HepG2 (cell line): ENCODE measurements around the gene SRPRB. TPM values are rescaled to one million over a fixed set of nuclear protein-coding genes. Genes with fewer than 3 reads are reported as not detected.
A peak's percentile ranks its signal among the peaks of the same experiment; 100 is the strongest.

Source experiments
- ATAC-seq: fragments of 200-7000 bp; cut with Tn5 transposase; 3 replicates; pipeline ENCODE4 v1.9.1; 2020; ENCODE audit warnings: mild to moderate bottlenecking, moderate library complexity
- BruUV-seq: library from RNA; stranded (reverse); fragments of 400-500 nt; replicated peaks from 2 replicates; lab custom pipeline; 2021; lab: Mats Ljungman, UMichigan
- CTCF ChIA-PET: fragments of 300-600 bp; formaldehyde crosslinking; extraction: SDS; loops from one replicate; lab custom pipeline; 2021; ENCODE audit warnings: low total read pairs, inconsistent platforms, low intra/inter-chr PET ratio; lab: Yijun Ruan, JAX
- POLR2A ChIA-PET: fragments of 350-600 bp; sonication (Branson Sonifier 250); formaldehyde crosslinking; loops from one replicate; lab custom pipeline; 2020; ENCODE audit warnings: antibody characterized with exemption, inconsistent platforms; lab: Yijun Ruan, JAX
- DNase-seq: peaks from one replicate; pipeline ENCODE4 v3.0.0-alpha.2; 2015; ENCODE audit warnings: low spot score
- FAIRE-seq: peaks from 3 replicates; lab custom pipeline; 2011; peaks lifted over from hg19 to GRCh38; lab: Jason Lieb, UNC
- H2AFZ ChIP-seq: one replicate; pipeline ENCODE4 v1.6.1; 2011; ENCODE audit warnings: low read length, inconsistent platforms
- H3K27ac ChIP-seq: fragments of 300-600 bp; 3 replicates; pipeline ENCODE4 v1.8.0; 2011; ENCODE audit warnings: mixed run types, mild to moderate bottlenecking, mixed read lengths, low read length, inconsistent platforms; ENCODE audit not compliant: insufficient read depth; ENCODE audit errors: extremely low read length
- H3K27me3 ChIP-seq, 2 experiments: fragments of 200-600 bp in 1 of 2; 2 replicates in 1 of 2; 3 replicates in 1 of 2; pipeline versions ENCODE4 v1.6.0 to v1.8.0; 2011; ENCODE audit warnings: low read length in 2 of 2, mild to moderate bottlenecking in 2 of 2, moderate library complexity in 2 of 2, inconsistent platforms in 1 of 2; ENCODE audit not compliant: insufficient read depth in 2 of 2, control insufficient read depth in 1 of 2
- H3K36me3 ChIP-seq, 2 experiments: fragments of 200-600 bp in 1 of 2; replicated peaks in 1 of 2; 2 replicates in 1 of 2; 3 replicates in 1 of 2; pipeline versions ENCODE4 v1.5.1 to v1.8.0; 2011; ENCODE audit warnings: low read length in 2 of 2, inconsistent platforms in 1 of 2; ENCODE audit not compliant: insufficient read depth in 2 of 2, control insufficient read depth in 1 of 2
- H3K4me1 ChIP-seq: 2 replicates; pipeline ENCODE4 v1.5.1; 2012; ENCODE audit warnings: low read length, inconsistent platforms; ENCODE audit not compliant: insufficient read depth
- H3K4me2 ChIP-seq: 2 replicates; pipeline ENCODE4 v1.6.0; 2011; ENCODE audit warnings: low read depth, low read length, inconsistent platforms
- H3K4me3 ChIP-seq, 3 experiments: fragments of 200-600 bp in 1 of 3; sonication (generic), shearing (Covaris generic) in 1 of 3; replicated peaks in 1 of 3; 2 replicates each; pipeline ENCODE4 v1.5.1; 2011 to 2016; ENCODE audit warnings: low read length in 3 of 3, inconsistent platforms in 2 of 3, low read depth in 2 of 3, mild to moderate bottlenecking in 2 of 3, control low read depth in 1 of 3, mixed read lengths in 1 of 3; ENCODE audit not compliant: insufficient read depth in 1 of 3
- H3K79me2 ChIP-seq: one replicate; pipeline ENCODE4 v1.6.1; 2011; ENCODE audit warnings: low read length, inconsistent platforms; ENCODE audit not compliant: insufficient read depth
- H3K9ac ChIP-seq: 2 replicates; pipeline ENCODE4 v1.6.0; 2011; ENCODE audit warnings: mild to moderate bottlenecking, low read depth, low read length, inconsistent platforms; ENCODE audit not compliant: insufficient read depth
- H3K9me3 ChIP-seq: 2 replicates; pipeline ENCODE4 v1.5.1; 2012; ENCODE audit warnings: mild to moderate bottlenecking, low read length
- H4K20me1 ChIP-seq: 2 replicates; pipeline ENCODE4 v1.6.0; 2011; ENCODE audit warnings: inconsistent platforms, mild to moderate bottlenecking, low read length, moderate library complexity; ENCODE audit not compliant: insufficient read depth
- CTCF ChIP-seq: sonication (generic); formaldehyde crosslinking; IDR thresholded peaks from 2 replicates; pipeline ENCODE4 v1.5.0; 2020; ENCODE audit warnings: mild to moderate bottlenecking, missing genetic modification reagents, moderate library complexity
- MAFK ChIP-seq, 2 experiments: IDR thresholded peaks in 1 of 2; conservative IDR thresholded peaks in 1 of 2; 2 replicates each; pipeline ENCODE4 v1.6.1; 2011; ENCODE audit warnings: improper control_type of control experiment in 2 of 2, low read length in 2 of 2
- MNT ChIP-seq: fragments of 450-650 bp; IDR thresholded peaks from 2 replicates; pipeline ENCODE4 v1.6.1; 2016
- SETDB1 ChIP-seq: sonication (generic); formaldehyde crosslinking; IDR thresholded peaks from 2 replicates; pipeline ENCODE4 v1.5.1; 2020; ENCODE audit warnings: missing genetic modification reagents, mild to moderate bottlenecking, borderline replicate concordance
- SOX6 ChIP-seq, 2 experiments: fragments of 450-650 bp in 1 of 2; sonication (generic) in 1 of 2; formaldehyde crosslinking in 1 of 2; IDR thresholded peaks; 2 replicates each; pipeline versions ENCODE4 v1.4.0 to v1.6.1; 2017 to 2020; ENCODE audit warnings: antibody characterized with exemption in 1 of 2, mild to moderate bottlenecking in 1 of 2, missing genetic modification reagents in 1 of 2
- SRY ChIP-seq: sonication (generic); formaldehyde crosslinking; IDR thresholded peaks from 2 replicates; pipeline ENCODE4 v1.8.0; 2022; ENCODE audit warnings: mild to moderate bottlenecking, missing genetic modification reagents
- UBTF ChIP-seq: sonication (generic); formaldehyde crosslinking; IDR thresholded peaks from 2 replicates; pipeline ENCODE4 v1.4.0; 2020; ENCODE audit warnings: mild to moderate bottlenecking, missing genetic modification reagents
- ZFP62 ChIP-seq: sonication (generic); formaldehyde crosslinking; IDR thresholded peaks from 2 replicates; pipeline ENCODE4 v1.4.0; 2020; ENCODE audit warnings: missing genetic modification reagents
- ZKSCAN8 ChIP-seq: IDR thresholded peaks from 2 replicates; pipeline ENCODE4 v1.6.1; 2016; ENCODE audit warnings: borderline replicate concordance, missing genetic modification reagents, missing compliant biosample characterization
- ZNF556 ChIP-seq: sonication (generic); formaldehyde crosslinking; IDR thresholded peaks from 2 replicates; pipeline ENCODE4 v1.4.0; 2020; ENCODE audit warnings: mild to moderate bottlenecking, missing genetic modification reagents, borderline replicate concordance
- WGBS: methylation state at CpG from one replicate; pipeline ENCODE4 v1.1.6; 2017; ENCODE audit warnings: low lambda C conversion rate; 5-methylcytosine and 5-hydroxymethylcytosine counted together
- in situ Hi-C: cut with HindIII; loops from 2 replicates; pipeline ENCODE4 v1.10.0; 2017; ENCODE audit warnings: low pct_unique_long_range_greater_than_20kb; ENCODE audit not compliant: extremely low pct_ligation_motif_present
- intact Hi-C: fragments of 100-400 bp; cut with micrococcal nuclease; formaldehyde crosslinking; loops from one replicate; pipeline ENCODE4 v1.10.0; 2022; ENCODE audit not compliant: unreplicated experiment
- polyA plus RNA-seq, 8 experiments: library from polyadenylated mRNA; depleted of rRNA in 3 of 8; stranded (reverse) in 7 of 8; unstranded in 1 of 8; fragments of >200 nt; fragmentation: Illumina TruSeq in 4 of 8; extraction: Trizol in 4 of 8; gene quantifications; 2 replicates each; pipeline versions ENCODE4 v1.2.1 to v1.2.3, GENCODE V29; 2011 to 2016; ENCODE audit warnings: low read depth in 4 of 8, missing spikeins in 1 of 8, mixed read lengths in 1 of 8; ENCODE audit not compliant: insufficient read depth in 1 of 8
- total RNA-seq, 5 experiments: library from RNA; depleted of rRNA; stranded (reverse); fragments of >200 nt; fragmentation: Illumina TruSeq; extraction: Trizol; gene quantifications; 2 replicates each; pipeline ENCODE4 v1.2.3, GENCODE V29; 2016; ENCODE audit warnings: low read depth in 1 of 5

Gene SRPRB
- total and polyA plus RNA-seq, 2 of the 13 experiments (the other 11 are each of a cell fraction or from before 2014, with no cell fraction given) = 41.0 to 111 TPM

- no peak overlapping the region for H3K4me2 ChIP-seq
- in situ Hi-C loops (no loop called here), intact Hi-C loops (no loop called here)
- no peaks in the 10 kb centered on the region for H3K4me1 ChIP-seq
- no peaks in the 10 kb centered on the region for H3K79me2 ChIP-seq
- no peak overlapping the region for H2AFZ ChIP-seq
- H3K36me3 ChIP-seq = no peaks in the 10 kb centered on the region
- H3K9me3 ChIP-seq = no peaks in the 10 kb centered on the region
- FAIRE-seq (no peak), DNase-seq (no peak), ATAC-seq (no peak)
- H3K27me3 ChIP-seq = peaks cover 7 to 46% of the 10 kb centered on the region in 2 experiments; a peak in 4 of 5 replicates
- H3K4me3 ChIP-seq = no peak overlapping the region
- TF ChIP-seq MAFK (conservative IDR thresholded peaks at IDR 0.05 in 1 of 2, IDR thresholded peaks at IDR 0.05 in 1 of 2; ENCODE audit: low read length in 2 of 2) (0 out of 4 replicates have a peak, but pooled peaks of 1 of the 2 experiments have one; percentile 1), SOX6 (IDR thresholded peaks at IDR 0.05) (no peak), SOX6 (CRISPR knock-in tag; IDR thresholded peaks at IDR 0.05) (no peak)
- H3K27ac ChIP-seq = no peak overlapping the region
- no TSS peak for BruUV-seq
- H4K20me1 ChIP-seq = no peaks in the 10 kb centered on the region
- WGBS = 0% methylated on average over 2 of the region's 8 CpGs
- H3K9ac ChIP-seq = no peak overlapping the region
- CTCF ChIA-PET = no interaction called here
- POLR2A ChIA-PET = no interaction called here
Observed at GRCh38 chr3:133851931-133852330, 46.3 kb downstream of the SRPRB start.

- Histone ChIP-seq H3K9me3 (no peaks in the 10 kb centered on the region), H3K27me3 (peaks cover 7 to 43% of the 10 kb centered on the region in 2 experiments; a peak in 4 of 5 replicates), H3K9ac (no peak overlapping the region), H3K36me3 (no peaks in the 10 kb centered on the region), H3K79me2 (no peaks in the 10 kb centered on the region), H3K4me3 (no peak overlapping the region), H3K4me2 (no peak overlapping the region), H3K27ac (no peak overlapping the region), H3K4me1 (no peaks in the 10 kb centered on the region), H4K20me1 (no peaks in the 10 kb centered on the region), H2AFZ (no peak overlapping the region)
- DNase-seq (no peak), ATAC-seq (no peak), FAIRE-seq (no peak)
- in situ Hi-C loops = no loop called here
- no TSS peak for BruUV-seq
- 53% methylated on average over 5 of the region's 5 CpGs for WGBS
- ChIA-PET POLR2A (no interaction called here), CTCF (no interaction called here)
- intact Hi-C loops = no loop called here
- TF ChIP-seq ZFP62 = no peak
- TF ChIP-seq SRY (CRISPR knock-in tag) = no peak
- no peak for TF ChIP-seq UBTF (CRISPR knock-in tag)
- no peak for TF ChIP-seq CTCF (CRISPR knock-in tag)
- no peak for TF ChIP-seq ZNF556 (CRISPR knock-in tag)
- no peak for TF ChIP-seq SETDB1 (CRISPR knock-in tag)
- TF ChIP-seq ZKSCAN8 = no peak
- peak; percentile 95 for TF ChIP-seq MNT
Observed at GRCh38 chr3:133853063-133853924, 47.7 kb downstream of the SRPRB start.
